ENCODE data around the gene CFAP100. TPM values are rescaled to one million over a fixed set of nuclear protein-coding genes. Genes with fewer than 3 reads are reported as not detected.

Gene CFAP100
- total and polyA plus RNA-seq, 9 of the 15 experiments (the other 6 are each of a cell fraction or from before 2014, with no cell fraction given) = not detected

- TF ChIP-seq CBX8 (IDR thresholded peaks at IDR 0.05; ENCODE audit: borderline replicate concordance, extremely low read depth, low read depth, low read length, poor library complexity, severe bottlenecking) = no peak
These were observed 20.8 kb upstream of the CFAP100 start (continued) for GRCh38 chr3:126373682-126374601.

DNA sequence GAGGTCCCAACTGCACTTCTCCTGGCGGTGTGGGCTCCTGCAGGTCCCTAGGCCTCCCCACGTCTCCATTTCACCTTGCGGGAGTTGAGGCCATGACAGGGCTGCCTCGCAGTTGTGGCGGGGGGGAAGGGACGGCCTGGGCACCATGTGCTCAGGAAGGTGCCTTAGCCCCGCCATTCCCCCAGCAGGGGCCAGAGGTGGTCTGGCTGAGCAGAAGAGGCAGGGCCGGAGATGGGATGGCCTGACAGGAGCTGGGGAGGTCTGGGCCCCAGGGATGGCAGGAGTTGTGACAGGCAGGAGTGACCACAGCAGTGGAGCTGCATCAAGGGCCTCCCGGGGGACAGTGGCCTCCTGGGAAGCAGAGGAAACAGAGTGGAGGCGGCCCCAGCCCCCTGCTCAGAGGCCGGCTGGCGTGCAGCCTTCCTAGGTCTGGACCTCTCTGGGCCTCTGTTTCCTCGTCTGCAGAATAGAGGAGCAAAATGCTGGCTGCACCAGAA is 18.8 kb upstream of the CFAP100 start:
- H3K27ac ChIP-seq (ENCODE audit: extremely low read depth, low read depth, low read length) = no peak overlapping the region
- H2AFZ ChIP-seq (ENCODE audit: low read depth, low read length) = no peak overlapping the region
- no peaks in the 10 kb centered on the region for H4K20me1 ChIP-seq (replicated peaks; ENCODE audit: control insufficient read depth, insufficient read depth, low read length)
- no TSS peak for BruUV-seq (replicated peaks)
- intact Hi-C loops (cut with micrococcal nuclease) = no loop called here
- H3K9me1 ChIP-seq (ENCODE audit: control insufficient read depth, insufficient read depth, low read length) = no peaks in the 10 kb centered on the region
- H3K4me1 ChIP-seq (replicated peaks in 1 of 2; ENCODE audit: control insufficient read depth in 2 of 2, insufficient read depth in 2 of 2, low read length in 2 of 2) = no peaks in the 10 kb centered on the region
- no peak overlapping the region for H3K4me3 ChIP-seq
- H3K79me2 ChIP-seq (ENCODE audit: control insufficient read depth, insufficient read depth, low read length) = no peaks in the 10 kb centered on the region
- ATAC-seq (no peak), DNase-seq (ENCODE audit: extremely low read depth in 1 of 4, low spot score in 3 of 4) (no peak), FAIRE-seq (no peak)
- no peaks in the 10 kb centered on the region for H3K36me3 ChIP-seq (ENCODE audit: control insufficient read depth, insufficient read depth, low read length)
- no peak overlapping the region for H3K9ac ChIP-seq (ENCODE audit: insufficient read depth in 1 of 2, low read depth in 2 of 2, low read length in 2 of 2)
- no peaks in the 10 kb centered on the region for H3K9me3 ChIP-seq (replicated peaks; ENCODE audit: control insufficient read depth, insufficient read depth, low read depth, low read length)
- POLR2A ChIA-PET = interaction anchor here (0.6 kb wide), 2 partner anchors 32 to 72 kb away, joined by 3 read pairs; no protein-coding TSS in a partner anchor
- CTCF ChIA-PET (ENCODE audit: low intra/inter-chr PET ratio) = no interaction called here
- in situ Hi-C loops (cut with MboI) = loop anchor here (25.0 kb wide), 1 partner anchor 239 kb away; no protein-coding TSS in a partner anchor
- TF ChIP-seq RAD51 (IDR thresholded peaks at IDR 0.05; ENCODE audit: borderline replicate concordance, low read depth) (no peak), CSDE1 (IDR thresholded peaks at IDR 0.05) (no peak), MTA1 (IDR thresholded peaks at IDR 0.05; ENCODE audit: borderline replicate concordance) (no peak), E2F4 (CRISPR knock-in tag; IDR thresholded peaks at IDR 0.05; ENCODE audit: low read depth) (no peak)
- 10% methylated on average over 4 of the region's 13 CpGs for WGBS (ENCODE audit: insufficient coverage, low coverage, missing lambda C conversion rate)
- no peak overlapping the region for H3K4me2 ChIP-seq (ENCODE audit: insufficient read depth, low read length)
- H3K27me3 ChIP-seq (ENCODE audit: control insufficient read depth in 2 of 2, insufficient read depth in 2 of 2, low read length in 2 of 2) = peaks cover 10 to 58% of the 10 kb centered on the region in 2 experiments; a peak in 3 of 5 replicates

Data from K562 (cell line).